Measurements from ENCODE around the gene CAMTA1. TPM values are rescaled to one million over a fixed set of nuclear protein-coding genes. Genes with fewer than 3 reads are reported as not detected.

The CAMTA1 gene
- total and polyA plus RNA-seq, 4 donors: 18.0 to 93.5 (median 35.8) TPM

DNA sequence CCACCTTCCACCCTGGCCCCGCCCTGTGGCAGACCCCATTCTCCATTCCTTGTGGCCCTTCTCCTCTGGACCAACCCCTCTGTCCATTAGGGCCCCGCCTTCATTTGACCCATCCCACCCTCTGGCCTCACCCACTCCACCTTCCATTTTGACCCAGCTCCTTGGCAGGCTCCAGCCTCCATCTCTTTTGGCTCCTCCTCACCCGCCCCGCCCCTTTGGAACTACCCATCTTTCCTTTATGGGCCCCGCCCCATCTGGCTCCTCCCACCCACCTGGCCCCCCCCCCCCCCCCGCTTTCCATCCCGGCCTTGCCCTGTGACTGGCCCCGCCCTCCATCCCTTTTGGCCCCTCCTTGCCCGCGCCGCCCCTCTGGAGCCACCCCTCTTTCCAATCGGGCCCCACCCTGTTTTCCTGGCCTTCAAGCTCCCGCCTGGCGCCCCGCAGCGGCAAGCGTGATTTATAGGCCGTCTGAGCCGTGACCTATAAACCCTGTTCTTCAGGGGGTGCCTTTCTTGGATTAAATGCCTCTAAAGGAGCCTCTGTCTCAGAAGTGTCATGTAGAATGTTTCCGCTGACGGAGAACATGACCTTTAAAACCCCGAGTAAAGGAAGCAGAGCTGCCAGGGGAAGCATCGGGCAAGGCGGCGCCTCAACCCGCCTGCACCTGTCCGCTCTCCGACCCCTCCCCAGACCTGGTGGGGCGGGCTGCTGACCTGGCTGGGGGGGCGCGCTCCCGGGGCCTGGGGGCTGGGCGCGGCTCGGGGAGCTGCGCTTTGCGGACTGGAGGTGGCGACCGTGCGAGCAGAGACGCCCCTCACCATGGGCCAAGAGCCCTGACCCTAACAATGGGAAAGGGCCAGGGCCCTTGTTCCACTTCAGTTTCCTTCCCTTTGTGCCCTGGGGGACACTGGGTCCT lies 178.0 kb downstream of the CAMTA1 start:
- WGBS: 27% methylated on average over 41 of the region's 41 CpGs
- H3K36me3 ChIP-seq (ENCODE audit: control insufficient read depth in 4 of 4, insufficient read depth in 3 of 4, low read depth in 1 of 4, low read length in 3 of 4): no peaks in the 10 kb centered on the region
- H3K4me1 ChIP-seq (ENCODE audit: control insufficient read depth in 4 of 4, insufficient read depth in 4 of 4, low read length in 3 of 4): peaks cover 4 to 36% (median 27%) of the 10 kb centered on the region in 4 donors
- H3K9me3 ChIP-seq (ENCODE audit: control insufficient read depth in 4 of 4, low read length in 3 of 4): no peaks in the 10 kb centered on the region
- DNase-seq (ENCODE audit: low spot score): peak; percentile 43
- TF ChIP-seq FOXA1 (IDR thresholded peaks at IDR 0.05): no peak
- TF ChIP-seq HNF4G (IDR thresholded peaks at IDR 0.05): no peak
- no peak overlapping the region for H3K27ac ChIP-seq (ENCODE audit: low read depth in 1 of 2, low read length in 2 of 2)
- H3K9ac ChIP-seq (ENCODE audit: low read depth in 1 of 2, low read length in 2 of 2): no peak overlapping the region
- no peak overlapping the region for H3K4me3 ChIP-seq (ENCODE audit: low read depth in 1 of 3, low read length in 3 of 3)
- H3K27me3 ChIP-seq (ENCODE audit: control insufficient read depth in 4 of 4, insufficient read depth in 4 of 4, low read length in 3 of 4): no peaks in the 10 kb centered on the region

DNA sequence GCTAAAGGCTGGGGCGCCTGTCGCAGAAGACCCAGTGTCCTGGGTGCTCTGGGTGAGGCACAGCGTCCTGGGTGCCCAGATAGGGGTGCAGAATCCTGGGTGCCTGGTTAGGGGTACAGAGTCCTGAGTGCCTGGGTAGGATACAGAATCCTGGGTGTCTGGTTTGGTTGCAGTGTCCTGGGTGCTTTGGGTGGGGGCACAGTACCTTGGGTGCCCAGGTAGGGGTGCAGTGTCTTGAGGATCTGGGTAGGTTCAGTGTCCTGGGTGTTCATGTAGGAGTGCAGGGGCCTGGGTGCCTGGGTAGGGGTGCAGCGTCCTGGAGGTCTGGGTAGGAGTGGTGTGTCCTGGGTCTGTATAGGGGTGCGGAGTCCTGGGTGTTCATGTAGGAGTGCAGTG lies 178.7 kb downstream of the CAMTA1 start:
- TF ChIP-seq GABPA (IDR thresholded peaks at IDR 0.05 in 1 of 2, conservative IDR thresholded peaks at IDR 0.05 in 1 of 2) (no peak), SP1 (IDR thresholded peaks at IDR 0.05) (no peak)
- H3K9me3 ChIP-seq (ENCODE audit: control insufficient read depth in 4 of 4, low read length in 3 of 4): no peaks in the 10 kb centered on the region
- no peak overlapping the region for H3K9ac ChIP-seq (ENCODE audit: low read depth in 1 of 2, low read length in 2 of 2)
- H3K27me3 ChIP-seq (ENCODE audit: control insufficient read depth in 4 of 4, insufficient read depth in 4 of 4, low read length in 3 of 4): no peaks in the 10 kb centered on the region
- H3K36me3 ChIP-seq (ENCODE audit: control insufficient read depth in 4 of 4, insufficient read depth in 3 of 4, low read depth in 1 of 4, low read length in 3 of 4): no peaks in the 10 kb centered on the region
- H3K4me1 ChIP-seq (ENCODE audit: control insufficient read depth in 4 of 4, insufficient read depth in 4 of 4, low read length in 3 of 4): peaks cover 4 to 29% (median 22%) of the 10 kb centered on the region in 4 donors
- no peak overlapping the region for H3K4me3 ChIP-seq (ENCODE audit: low read depth in 1 of 3, low read length in 3 of 3)
- DNase-seq (ENCODE audit: low spot score): no peak
- H3K27ac ChIP-seq (ENCODE audit: low read depth in 1 of 2, low read length in 2 of 2): no peak overlapping the region
- WGBS: 98% methylated on average over 5 of the region's 5 CpGs

DNA sequence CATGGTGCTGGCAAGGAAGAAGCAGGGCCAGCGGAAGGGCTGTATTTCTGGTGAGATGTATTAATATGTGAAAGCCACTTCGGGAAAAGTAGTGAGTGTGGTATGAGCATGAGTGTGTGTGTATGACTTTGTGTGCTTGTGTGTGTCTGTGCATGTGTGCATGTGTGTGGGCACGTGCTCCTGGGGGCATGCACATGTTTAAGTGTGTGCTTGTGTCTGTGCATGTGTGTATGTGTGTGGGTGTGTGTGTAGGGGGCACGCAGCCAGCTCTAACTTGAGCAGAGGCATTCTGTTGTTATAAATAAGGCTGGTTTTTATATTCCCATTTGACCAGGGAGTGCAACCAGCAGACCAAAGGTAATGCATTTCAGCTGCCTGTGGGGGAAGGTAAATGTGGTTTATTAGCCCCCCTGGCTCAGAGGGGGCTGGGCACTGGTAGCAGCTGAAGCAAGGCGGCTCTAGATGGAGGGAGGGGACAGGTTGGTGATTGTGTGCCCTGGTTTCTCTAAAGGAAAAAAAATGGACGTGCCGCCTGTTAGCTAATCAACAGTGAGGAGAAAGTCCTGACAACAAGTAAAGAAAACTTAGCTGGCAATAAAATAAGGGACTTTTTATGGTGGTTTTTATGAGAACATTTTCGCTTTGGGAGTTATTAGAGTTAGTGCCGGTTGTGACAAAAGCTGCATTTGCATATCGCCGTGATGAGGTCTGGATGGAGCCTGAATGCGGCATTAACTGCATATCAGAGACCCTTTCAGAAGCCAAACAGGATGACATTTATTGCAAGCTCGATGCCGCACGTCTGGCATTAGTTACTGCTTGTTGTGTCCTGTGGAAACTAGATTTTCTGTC lies 180.1 kb downstream of the CAMTA1 start:
- Histone ChIP-seq H3K27ac (ENCODE audit: low read depth in 1 of 2, low read length in 2 of 2) (no peak overlapping the region), H3K27me3 (ENCODE audit: control insufficient read depth in 4 of 4, insufficient read depth in 4 of 4, low read length in 3 of 4) (no peaks in the 10 kb centered on the region), H3K4me3 (ENCODE audit: low read depth in 1 of 3, low read length in 3 of 3) (no peak overlapping the region), H3K4me1 (ENCODE audit: control insufficient read depth in 4 of 4, insufficient read depth in 4 of 4, low read length in 3 of 4) (peaks cover 2 to 15% (median 10%) of the 10 kb centered on the region in 4 donors), H3K36me3 (ENCODE audit: control insufficient read depth in 4 of 4, insufficient read depth in 3 of 4, low read depth in 1 of 4, low read length in 3 of 4) (no peaks in the 10 kb centered on the region), H3K9ac (ENCODE audit: low read depth in 1 of 2, low read length in 2 of 2) (no peak overlapping the region), H3K9me3 (ENCODE audit: control insufficient read depth in 4 of 4, low read length in 3 of 4) (no peaks in the 10 kb centered on the region)
- WGBS: 72% methylated on average over 15 of the region's 15 CpGs
- no peak for TF ChIP-seq FOXA2 (IDR thresholded peaks at IDR 0.05)
- TF ChIP-seq JUND (IDR thresholded peaks at IDR 0.05): no peak
- TF ChIP-seq GABPA (IDR thresholded peaks at IDR 0.05 in 1 of 2, conservative IDR thresholded peaks at IDR 0.05 in 1 of 2): no peak
- DNase-seq (ENCODE audit: low spot score): no peak

DNA sequence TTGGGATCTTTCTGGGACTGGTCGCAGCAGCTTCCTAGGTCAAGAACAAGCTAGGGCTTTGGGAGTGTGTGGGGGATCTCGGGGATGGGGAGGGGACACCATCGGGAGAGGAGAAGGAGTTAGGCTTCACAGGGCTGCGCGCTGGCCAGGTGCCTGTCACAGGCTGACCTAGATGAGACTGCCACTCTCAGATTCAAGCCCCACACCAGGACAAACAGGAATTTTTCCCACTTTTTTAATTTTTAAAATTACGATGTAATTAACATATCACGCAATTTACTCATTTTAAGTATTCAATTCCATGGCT lies 180.6 kb downstream of the CAMTA1 start:
- 80% methylated on average over 7 of the region's 7 CpGs for WGBS

DNA sequence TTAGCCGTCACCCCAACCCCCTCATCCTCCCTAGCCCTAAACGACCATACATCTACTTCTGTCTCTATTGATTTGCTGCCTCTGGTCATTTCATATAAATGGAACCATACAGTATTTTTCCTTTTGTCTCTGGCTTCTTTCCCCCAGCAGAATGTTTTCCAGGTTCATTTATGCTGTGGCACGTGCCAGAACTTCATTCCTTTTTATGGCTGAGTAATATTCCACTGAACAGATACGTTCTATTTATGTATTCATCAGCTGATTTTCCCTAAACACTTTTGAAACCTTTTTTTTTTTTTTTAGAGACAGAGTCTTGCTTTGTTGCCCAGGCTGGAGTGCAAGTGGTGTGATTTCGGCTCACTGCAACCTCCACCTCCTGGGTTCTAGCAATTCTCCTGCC lies 181.1 kb downstream of the CAMTA1 start:
- 87% methylated on average over 5 of the region's 5 CpGs for WGBS
- no peak for DNase-seq (ENCODE audit: low spot score)
- Histone ChIP-seq H3K27ac (ENCODE audit: low read depth in 1 of 2, low read length in 2 of 2) (no peak overlapping the region), H3K4me3 (ENCODE audit: low read depth in 1 of 3, low read length in 3 of 3) (no peak overlapping the region), H3K27me3 (ENCODE audit: control insufficient read depth in 4 of 4, insufficient read depth in 4 of 4, low read length in 3 of 4) (no peaks in the 10 kb centered on the region), H3K36me3 (ENCODE audit: control insufficient read depth in 4 of 4, insufficient read depth in 3 of 4, low read depth in 1 of 4, low read length in 3 of 4) (no peaks in the 10 kb centered on the region), H3K9ac (ENCODE audit: low read depth in 1 of 2, low read length in 2 of 2) (no peak overlapping the region), H3K4me1 (ENCODE audit: control insufficient read depth in 4 of 4, insufficient read depth in 4 of 4, low read length in 3 of 4) (peaks cover 0 to 5% (median 2%) of the 10 kb centered on the region in 4 donors), H3K9me3 (ENCODE audit: control insufficient read depth in 4 of 4, low read length in 3 of 4) (no peaks in the 10 kb centered on the region)
- TF ChIP-seq, protein P1, sequence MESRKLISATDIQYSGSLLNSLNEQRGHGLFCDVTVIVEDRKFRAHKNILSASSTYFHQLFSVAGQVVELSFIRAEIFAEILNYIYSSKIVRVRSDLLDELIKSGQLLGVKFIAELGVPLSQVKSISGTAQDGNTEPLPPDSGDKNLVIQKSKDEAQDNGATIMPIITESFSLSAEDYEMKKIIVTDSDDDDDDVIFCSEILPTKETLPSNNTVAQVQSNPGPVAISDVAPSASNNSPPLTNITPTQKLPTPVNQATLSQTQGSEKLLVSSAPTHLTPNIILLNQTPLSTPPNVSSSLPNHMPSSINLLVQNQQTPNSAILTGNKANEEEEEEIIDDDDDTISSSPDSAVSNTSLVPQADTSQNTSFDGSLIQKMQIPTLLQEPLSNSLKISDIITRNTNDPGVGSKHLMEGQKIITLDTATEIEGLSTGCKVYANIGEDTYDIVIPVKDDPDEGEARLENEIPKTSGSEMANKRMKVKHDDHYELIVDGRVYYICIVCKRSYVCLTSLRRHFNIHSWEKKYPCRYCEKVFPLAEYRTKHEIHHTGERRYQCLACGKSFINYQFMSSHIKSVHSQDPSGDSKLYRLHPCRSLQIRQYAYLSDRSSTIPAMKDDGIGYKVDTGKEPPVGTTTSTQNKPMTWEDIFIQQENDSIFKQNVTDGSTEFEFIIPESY (IDR thresholded peaks at IDR 0.05): no peak
- no peak for TF ChIP-seq EGR1 (IDR thresholded peaks at IDR 0.05; ENCODE audit: low read depth in 2 of 2)
- TF ChIP-seq, protein P2, sequence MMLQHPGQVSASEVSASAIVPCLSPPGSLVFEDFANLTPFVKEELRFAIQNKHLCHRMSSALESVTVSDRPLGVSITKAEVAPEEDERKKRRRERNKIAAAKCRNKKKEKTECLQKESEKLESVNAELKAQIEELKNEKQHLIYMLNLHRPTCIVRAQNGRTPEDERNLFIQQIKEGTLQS (IDR thresholded peaks at IDR 0.05): no peak
- TF ChIP-seq FOXA1 (IDR thresholded peaks at IDR 0.05): no peak

More for the DNA sequence above, 180.6 kb downstream of the CAMTA1 start:
- H3K9me3 ChIP-seq (ENCODE audit: control insufficient read depth in 4 of 4, low read length in 3 of 4): no peaks in the 10 kb centered on the region
- H3K27me3 ChIP-seq (ENCODE audit: control insufficient read depth in 4 of 4, insufficient read depth in 4 of 4, low read length in 3 of 4): no peaks in the 10 kb centered on the region
- no peak for TF ChIP-seq YY1 (IDR thresholded peaks at IDR 0.05)
- no peak overlapping the region for H3K27ac ChIP-seq (ENCODE audit: low read depth in 1 of 2, low read length in 2 of 2)
- no peak for DNase-seq (ENCODE audit: low spot score)
- no peak overlapping the region for H3K4me3 ChIP-seq (ENCODE audit: low read depth in 1 of 3, low read length in 3 of 3)
- peaks cover 2 to 9% (median 5%) of the 10 kb centered on the region in 4 donors for H3K4me1 ChIP-seq (ENCODE audit: control insufficient read depth in 4 of 4, insufficient read depth in 4 of 4, low read length in 3 of 4)
- H3K36me3 ChIP-seq (ENCODE audit: control insufficient read depth in 4 of 4, insufficient read depth in 3 of 4, low read depth in 1 of 4, low read length in 3 of 4): no peaks in the 10 kb centered on the region
- no peak overlapping the region for H3K9ac ChIP-seq (ENCODE audit: low read depth in 1 of 2, low read length in 2 of 2)

All from liver (tissue), 9 donors.